Body of pancreas (tissue), 4 donors: ENCODE measurements around the gene CEP128.

Experiments used
- CTCF ChIP-seq, 7 experiments: fragments of 450-650 bp in 4 of 7; fragments of 200-600 bp in 3 of 7; sonication (generic) in 3 of 7; IDR thresholded peaks; one replicate each; pipeline ENCODE4 v1.5.1; 2016 to 2019; ENCODE audit warnings: antibody characterized with exemption in 7 of 7
- POLR2A ChIP-seq, 3 donors: fragments of 450-650 bp; IDR thresholded peaks; one replicate each; pipeline ENCODE4 v1.6.1; 2016; ENCODE audit warnings: antibody characterized with exemption in 3 of 3, mild to moderate bottlenecking in 2 of 3

- TF ChIP-seq CTCF (IDR thresholded peaks at IDR 0.05): no peak
- no peak for TF ChIP-seq POLR2A (IDR thresholded peaks at IDR 0.05)
Observed at GRCh38 chr14:80456209-80456608, 485.3 kb downstream of the CEP128 start.
